22Rv1 (cell line): ENCODE measurements around the gene SLC35F4.

Experiments used
- CTCF ChIP-seq: fragments of 450-650 bp; IDR thresholded peaks from 2 replicates; pipeline ENCODE4 v1.5.1; 2017; ENCODE audit warnings: mild to moderate bottlenecking
- ZFX ChIP-seq: fragments of 450-650 bp; IDR thresholded peaks from 2 replicates; pipeline ENCODE4 v1.6.1; 2017; ENCODE audit warnings: antibody characterized with exemption, borderline replicate concordance

GRCh38 chr14:57761800-57762199 is 104.1 kb downstream of the SLC35F4 start:
- TF ChIP-seq CTCF: no peak
- TF ChIP-seq ZFX: no peak
